GM19328 (cell line): ENCODE data around the gene TTC13.
A peak's percentile ranks its signal among the peaks of the same experiment; 100 is the strongest.

Experiments
- ATAC-seq: cut with Tn5 transposase; IDR thresholded peaks from one replicate; pipeline ENCODE4 v1.9.1; 2021; ENCODE audit warnings: mild to moderate bottlenecking, moderate library complexity; ENCODE audit not compliant: unreplicated experiment

The TTC13 gene

GRCh38 chr1:230877146-230877923, 101.3 kb downstream of the TTC13 start:
- ATAC-seq: no peak

DNA sequence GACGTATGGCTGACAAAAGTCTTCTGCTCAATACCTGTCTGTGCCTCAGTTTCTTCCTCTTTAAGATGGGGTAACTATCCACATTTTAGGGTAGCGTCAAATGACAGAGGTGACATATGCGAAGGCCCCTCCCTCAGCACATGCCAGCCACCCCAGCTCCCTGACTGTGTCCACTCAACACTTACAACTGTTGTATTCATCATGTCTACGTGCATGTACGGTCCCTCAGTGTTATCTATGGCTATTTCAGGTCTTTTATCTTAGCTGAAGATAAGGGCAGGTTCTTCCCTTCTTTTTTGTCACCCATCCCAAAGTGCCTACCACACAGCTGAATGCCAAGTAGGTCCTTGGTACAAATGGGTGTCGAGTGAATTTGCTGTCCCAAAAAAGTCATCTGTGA, 102.0 kb downstream of the TTC13 start:
- ATAC-seq: no peak

- ATAC-seq: no peak
These were observed 103.3 kb downstream of the TTC13 start for GRCh38 chr1:230875370-230875769.

- ATAC-seq: no peak
These were observed 107.7 kb downstream of the TTC13 start for GRCh38 chr1:230870916-230871315.

- ATAC-seq: no peak
These were observed 109.2 kb downstream of the TTC13 start for GRCh38 chr1:230869500-230869899.

GRCh38 chr1:230868736-230869385, 109.8 kb downstream of the TTC13 start:
- ATAC-seq: peak; percentile 41

- ATAC-seq: peak; percentile 83
These were observed 110.5 kb downstream of the TTC13 start, which contains the start of gene C1orf198 for GRCh38 chr1:230867903-230868735. Gene C1orf198, minus strand, starts transcription at chr1:230868521. Its CDS starts 9 bp downstream, at chr1:230868512.

DNA sequence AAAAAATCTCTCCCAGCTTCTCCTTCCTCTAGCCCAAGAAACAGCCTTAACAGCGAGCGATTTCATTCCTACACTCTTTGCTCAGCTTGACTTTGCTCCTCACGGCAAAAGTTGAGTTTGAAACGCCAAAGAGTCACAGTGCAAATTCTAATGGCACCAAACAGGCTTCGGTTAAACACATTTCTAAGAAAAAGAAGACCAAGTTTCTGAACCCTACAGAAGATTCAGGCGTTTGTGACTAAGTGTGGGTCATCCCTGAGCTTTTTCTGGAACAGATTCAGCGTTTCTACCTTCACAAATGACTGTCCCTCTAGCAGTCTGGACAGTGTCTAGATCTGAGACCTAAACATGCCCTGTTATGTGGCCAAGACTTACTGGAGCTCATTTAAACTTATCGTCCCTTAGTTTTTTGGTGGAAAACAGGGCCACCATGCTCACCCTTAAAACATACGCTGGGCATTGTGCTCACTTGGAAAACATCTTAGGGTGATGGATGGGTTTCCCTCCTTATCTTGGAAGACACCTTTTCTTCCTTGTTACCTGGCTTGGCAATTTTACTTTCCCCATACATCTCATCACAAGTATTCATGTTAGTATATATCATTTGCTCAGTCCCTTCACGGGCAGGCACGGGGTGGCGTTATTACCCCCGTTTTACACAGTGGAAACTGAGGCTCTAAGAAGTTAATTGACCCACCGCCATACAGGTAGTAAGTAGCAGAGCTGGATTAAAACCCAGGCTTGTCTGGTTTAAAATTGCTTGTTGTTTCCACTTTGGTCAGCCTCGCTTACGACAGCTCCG, 111.4 kb downstream of the TTC13 start:
- ATAC-seq: no peak

DNA sequence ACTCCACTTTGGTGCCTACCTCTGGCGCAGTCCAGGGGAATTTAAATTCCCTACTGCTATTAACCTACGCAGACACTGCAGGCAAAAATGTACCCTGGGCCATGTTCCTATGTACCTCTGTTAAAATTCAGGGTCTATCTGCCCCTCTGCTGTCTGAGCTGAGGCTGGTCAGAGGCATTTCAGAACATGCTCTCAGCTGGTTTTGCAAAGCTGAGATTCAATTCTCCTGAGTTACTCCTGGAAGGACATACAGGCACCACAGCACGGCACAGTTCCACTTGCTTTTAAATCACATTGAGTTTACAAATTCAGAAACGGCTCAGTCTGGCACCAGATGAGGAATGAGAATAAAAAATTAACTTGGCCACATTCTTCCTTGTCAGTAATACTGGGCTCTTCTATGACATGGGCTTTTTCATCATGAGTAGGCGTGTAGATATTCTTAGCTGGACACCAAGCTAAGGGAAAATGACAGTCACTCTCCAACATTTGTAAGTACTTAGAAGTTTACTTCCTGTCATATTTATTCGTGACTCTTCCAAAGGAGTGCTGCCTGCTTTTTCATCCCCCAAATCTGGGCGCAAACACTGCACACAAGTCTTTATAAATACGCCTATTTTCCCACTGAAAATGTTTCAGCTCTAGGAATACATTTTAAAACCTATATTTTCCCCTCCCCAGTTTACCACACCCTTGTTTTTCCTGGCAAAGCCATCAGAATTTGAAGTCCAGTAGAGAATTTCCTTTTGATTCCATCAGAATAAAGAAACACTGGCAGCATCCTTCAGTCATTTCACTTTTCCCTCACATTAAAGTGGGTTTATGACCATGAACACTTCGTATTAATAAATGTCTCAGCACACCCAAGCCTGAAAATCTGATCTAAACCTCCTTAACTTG, 112.2 kb downstream of the TTC13 start:
- no peak for ATAC-seq

GRCh38 chr1:230865062-230865817, 113.4 kb downstream of the TTC13 start:
- ATAC-seq: no peak

DNA sequence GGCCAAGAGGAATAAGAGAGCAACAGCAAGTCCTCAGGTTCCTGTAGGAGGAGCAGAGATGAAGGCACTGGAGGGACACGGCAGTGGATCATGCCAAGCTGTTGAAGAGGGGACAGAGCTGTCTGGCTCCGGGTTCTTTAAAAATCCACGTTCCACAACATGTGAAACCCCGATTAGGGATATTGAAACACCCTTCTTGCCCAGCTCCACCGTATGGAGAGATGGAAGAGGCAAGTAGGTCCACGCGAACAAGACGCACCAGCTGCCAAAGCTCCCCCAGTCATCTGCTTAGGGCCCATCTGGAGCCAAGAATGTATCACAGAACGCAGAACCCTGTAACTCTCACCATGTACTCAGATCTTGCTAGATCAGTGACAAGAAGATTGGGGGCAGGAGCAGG, 114.2 kb downstream of the TTC13 start:
- no peak for ATAC-seq

DNA sequence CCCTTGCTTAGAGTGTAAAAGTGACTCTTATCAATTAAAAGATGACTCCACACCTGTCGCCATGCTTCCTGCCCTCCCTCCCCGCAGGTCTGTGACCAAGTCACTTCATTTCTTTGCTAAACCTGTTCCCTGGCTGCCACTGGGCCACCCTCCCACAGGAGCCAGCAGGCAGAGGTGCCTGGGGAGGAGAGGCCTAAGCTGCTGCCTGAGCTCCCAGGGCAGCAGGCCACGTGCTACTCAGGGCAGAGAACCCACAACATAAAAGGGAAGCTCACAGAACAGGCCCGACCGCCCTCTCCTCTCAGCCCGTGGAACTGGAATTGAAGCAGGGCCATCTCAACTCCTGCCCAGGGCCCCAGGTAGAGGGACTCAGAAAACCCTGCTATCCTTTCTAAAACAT, 115.2 kb downstream of the TTC13 start:
- ATAC-seq: no peak

- ATAC-seq: no peak
These were observed 116.6 kb downstream of the TTC13 start for GRCh38 chr1:230861970-230862595.

DNA sequence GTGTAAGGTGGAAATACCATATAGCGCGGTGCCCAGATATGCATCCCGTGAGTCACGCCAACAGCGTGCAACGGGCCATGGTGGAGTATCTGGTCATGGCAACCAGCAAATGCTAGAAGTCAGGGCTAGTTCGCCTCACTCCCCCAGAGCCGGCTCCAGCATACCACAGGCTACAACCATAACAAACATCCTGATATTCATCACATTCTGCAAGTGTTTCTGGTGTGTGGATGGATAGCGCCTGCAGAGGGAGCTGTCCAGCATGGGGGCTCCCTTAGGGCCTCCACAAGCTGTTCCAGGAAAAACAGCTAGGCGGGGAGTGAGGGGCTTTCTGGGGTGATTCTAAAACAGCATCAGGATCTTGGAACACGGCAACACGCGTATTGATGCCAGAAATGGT, 117.2 kb downstream of the TTC13 start:
- ATAC-seq: no peak

DNA sequence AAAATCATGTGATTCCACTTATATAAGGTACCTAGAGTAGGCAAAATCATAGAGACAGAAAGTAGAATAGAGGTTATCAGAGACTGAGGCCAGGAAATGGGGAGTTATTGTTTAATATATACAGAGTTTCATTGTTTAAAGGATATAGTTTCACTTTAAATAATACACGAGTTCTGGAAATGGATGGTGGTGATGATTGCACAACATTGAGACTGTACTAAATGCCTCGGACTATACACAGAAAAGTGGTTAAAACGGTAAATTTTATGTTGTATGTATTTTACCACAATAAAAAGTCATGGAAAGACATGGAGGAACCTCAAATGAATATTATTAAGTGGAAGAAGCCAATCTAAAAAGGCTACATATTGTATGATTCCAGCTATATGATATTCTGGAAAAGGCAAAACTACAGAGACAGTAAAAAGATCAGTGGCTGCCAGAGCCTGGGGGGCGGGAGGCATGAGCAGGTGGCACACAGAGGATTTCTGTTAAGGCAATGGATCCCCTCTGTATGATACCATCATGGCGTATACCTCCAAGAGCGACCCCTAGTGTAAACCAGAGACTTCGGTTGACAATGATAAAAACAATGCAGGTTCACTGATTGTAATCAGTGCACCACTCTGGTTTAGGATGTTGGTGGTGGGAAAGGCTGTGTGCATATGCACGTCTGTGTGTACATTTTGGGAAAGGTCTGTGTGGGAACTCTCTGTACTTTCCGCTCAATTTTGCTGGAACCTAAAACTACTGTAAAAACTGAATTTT, 117.9 kb downstream of the TTC13 start:
- ATAC-seq: no peak

DNA sequence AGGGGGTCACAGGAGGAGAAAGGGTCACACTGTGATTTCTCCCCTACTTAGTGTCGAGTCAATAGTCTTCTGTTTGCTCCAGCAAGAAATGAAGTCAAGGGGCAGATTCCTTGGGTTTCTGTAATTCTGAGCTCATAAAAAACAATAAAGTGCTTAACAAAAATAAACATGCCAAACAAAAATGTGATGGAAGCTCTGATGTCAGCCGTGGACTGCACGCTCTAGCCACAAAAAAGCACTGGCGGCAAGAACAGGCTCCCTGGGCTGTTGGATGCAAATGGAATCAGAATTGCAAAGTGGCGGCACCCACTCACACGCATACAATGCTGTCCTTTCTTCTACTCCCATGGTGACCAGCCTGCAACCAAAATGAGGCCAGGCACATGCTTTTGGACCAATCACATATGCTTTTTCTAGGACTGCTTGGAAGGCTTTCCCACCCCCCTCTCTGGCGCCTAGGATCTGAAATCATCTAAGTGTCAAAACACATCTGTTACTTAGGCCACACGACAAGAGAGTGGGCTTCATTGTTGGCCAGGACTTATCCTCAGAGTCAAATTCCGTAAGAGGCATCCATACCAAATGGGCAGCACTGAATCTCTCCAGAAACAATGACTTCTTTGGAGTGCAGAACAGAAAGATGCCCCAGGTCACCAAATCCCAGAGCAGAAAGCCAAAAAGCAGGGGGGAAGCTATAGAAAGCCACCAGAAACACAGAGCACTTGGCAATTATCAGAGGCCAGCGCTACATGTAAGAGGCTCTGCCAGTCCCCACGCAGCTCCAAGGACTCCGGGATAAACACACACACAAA, 119.5 kb downstream of the TTC13 start:
- ATAC-seq: no peak

DNA sequence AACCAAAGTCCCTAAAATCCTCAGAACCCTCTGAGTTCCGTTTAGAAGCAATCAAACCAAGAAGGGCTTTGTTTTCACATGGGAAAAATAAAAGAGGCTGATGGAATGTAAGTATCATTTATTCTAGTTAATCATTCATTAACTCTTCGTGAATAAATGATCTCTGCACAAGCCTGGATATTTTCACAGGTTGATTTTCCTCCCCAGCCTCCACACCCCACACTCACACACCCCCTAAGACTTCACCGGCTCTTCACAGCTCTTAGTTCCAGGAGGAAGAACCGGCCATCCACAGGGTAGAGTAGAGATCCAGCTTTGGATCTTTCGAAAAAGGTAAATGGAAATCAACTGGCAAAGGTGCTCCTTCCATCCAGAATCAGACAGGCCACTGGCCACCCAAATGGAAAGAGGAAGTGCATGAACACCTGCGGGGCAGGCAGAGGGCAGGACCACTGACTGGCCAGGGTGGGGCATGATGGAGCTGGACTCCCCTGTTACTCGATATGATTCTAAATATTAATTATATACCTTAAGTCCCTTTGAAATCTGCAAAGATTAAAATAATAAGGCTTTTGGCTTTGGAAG, 120.3 kb downstream of the TTC13 start:
- ATAC-seq: no peak
